RKO (cell line): ENCODE data around the gene HADH.
A peak's percentile ranks its signal among the peaks of the same experiment; 100 is the strongest.
"Not testable (repeated sequence)": the region's sequence is repeated elsewhere in the genome, so short reads cannot be mapped to it uniquely, and the experiment has no call there.

ENCODE experiments used
- DNase-seq: peaks from one replicate; pipeline ENCODE4 v3.0.0-alpha.2; 2016; ENCODE audit warnings: low spot score

HADH gene

DNA sequence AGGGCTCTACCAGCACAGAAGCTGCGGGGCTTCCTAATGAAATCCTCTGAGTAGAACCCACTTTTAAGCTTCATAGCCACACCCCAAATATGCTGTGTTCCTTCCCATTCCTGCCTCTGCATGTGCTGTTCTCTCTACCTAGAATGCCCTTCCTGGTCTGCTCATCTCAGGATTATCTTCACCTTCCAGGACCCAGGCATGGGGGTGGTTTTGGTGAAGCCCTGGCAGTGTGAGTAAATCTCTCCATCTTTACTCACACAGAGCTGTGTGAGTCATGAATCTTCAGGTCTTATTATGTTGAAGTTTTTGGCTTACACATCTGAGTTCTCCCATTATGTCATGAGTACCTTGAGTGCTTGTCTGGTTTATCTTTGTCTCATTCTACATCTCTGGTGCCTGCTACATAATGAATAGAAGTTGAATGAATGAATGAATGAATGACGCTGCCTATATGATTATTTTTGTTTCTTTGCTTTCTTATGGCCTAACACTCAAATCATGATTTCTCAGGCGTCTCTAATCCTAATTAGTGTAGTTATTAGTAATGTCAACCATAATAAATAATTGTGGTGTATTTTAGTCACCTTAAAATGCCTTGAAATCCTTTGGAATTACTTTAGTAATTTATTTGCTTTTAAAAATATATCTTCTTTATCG is 41.9 kb downstream of the HADH start:
- peak; percentile 56 for DNase-seq

DNA sequence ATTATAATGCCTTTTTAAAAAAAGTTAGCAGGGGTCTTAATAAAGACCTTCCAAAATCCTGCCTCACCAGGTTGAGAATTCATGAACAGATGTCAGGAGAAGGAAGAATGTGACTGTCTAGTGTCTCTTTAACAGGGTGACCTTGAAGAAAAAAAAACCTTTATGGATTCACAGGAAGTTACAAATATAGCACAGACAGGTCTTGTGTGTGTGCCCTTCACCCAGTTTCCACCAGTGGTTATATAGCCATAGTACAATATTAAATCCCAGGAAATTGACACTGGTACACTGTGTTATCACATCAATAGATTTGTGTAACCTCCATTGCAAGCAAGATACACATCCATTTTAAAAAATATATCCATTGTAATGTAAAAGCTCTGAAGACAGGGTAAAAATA is 43.7 kb downstream of the HADH start:
- DNase-seq: no peak

DNA sequence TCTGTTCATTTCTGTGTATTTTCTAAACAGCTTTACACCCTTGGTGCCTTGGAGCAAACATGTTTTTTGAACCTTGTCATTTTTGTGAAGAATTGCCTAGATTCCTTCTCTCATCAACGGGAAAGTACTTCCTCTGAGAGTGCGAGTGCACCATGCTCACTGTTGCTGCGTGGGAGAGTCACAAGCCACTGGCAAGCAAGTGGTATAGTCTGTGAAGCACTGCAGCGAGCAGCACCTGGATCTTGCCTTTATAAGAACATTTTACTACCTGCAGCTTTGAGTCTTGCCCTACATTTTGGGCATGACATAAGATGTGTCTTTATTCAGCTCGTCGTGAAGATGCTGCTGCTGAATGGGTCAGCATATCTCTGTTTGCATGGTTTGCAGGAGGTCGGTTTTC is 44.9 kb downstream of the HADH start:
- no peak for DNase-seq

DNA sequence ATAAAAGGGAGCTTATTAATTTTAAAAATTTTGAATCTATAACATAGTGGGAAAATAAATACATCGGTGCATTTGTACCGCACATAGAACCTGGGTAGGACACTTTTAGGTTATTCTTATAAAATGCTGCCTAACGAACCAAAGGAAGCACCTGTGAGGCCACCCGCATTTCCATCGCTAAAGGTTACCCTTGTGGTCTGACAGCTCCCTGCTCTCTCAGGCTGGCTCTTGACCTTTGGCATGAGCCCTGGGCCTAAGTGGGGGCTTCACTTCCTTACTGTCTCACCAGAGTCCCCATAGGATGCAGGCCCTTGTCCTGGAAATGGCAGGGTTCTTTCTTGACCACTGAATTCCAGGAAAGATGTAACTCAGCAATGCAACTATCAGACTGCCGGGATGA is 46.0 kb downstream of the HADH start:
- DNase-seq: no peak

DNA sequence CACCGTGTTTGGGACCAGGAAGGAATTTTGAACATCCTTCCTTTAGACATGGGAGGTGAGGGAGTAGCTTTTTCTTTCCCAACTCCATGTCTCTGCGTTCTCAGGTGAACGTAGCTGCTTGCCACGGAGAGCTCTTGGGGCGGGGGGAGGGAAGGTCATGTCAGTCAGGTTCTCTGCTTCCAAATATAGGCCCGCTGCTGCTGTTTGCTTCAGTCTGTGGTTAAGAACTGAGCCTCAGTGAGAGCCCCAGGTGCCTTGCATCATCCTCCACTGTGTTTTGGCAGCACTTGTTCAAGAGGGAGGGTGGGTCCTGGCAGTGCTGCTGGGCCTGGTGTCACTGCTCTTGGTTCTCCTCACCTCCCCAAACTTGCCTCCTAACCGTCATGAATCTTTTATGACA is 46.5 kb downstream of the HADH start:
- no peak for DNase-seq

DNA sequence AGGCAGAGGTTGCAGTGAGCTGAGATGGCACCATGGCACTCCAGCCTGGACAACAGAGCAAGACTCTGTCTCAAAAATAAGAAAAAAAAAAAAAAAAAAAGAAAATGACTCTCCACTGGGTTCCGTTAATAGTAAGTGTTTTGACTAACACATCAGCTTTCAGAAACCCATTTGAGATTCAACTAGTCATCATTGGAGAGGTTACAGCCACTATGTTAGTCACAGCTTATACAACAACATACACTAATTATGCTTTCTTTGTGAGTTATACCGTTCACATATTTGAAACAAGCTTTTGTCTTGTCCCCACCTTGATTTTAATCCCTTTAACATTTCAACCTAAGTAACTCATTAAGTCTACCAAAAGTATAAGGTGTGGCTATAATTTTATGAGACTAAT is 48.2 kb downstream of the HADH start:
- peak; percentile 27 for DNase-seq

DNA sequence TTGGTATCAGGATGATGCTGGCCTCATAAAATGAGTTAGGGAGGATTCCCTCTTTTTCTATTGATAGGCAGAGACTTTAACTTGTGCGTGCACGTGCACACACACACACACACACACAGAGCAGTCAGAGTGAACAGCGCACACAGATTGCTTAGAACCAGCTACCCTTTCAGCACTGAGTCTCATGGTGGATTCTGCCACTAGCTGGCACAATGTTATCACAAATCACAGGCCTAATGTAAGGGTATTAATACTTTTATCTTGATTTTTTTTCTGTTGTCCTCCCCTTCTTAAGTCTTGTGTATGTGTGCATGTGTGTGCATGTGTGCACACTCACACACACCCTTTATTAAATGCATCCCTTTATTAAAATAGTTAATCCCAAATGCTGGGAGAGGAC is 53.2 kb downstream of the HADH start:
- no peak for DNase-seq

DNA sequence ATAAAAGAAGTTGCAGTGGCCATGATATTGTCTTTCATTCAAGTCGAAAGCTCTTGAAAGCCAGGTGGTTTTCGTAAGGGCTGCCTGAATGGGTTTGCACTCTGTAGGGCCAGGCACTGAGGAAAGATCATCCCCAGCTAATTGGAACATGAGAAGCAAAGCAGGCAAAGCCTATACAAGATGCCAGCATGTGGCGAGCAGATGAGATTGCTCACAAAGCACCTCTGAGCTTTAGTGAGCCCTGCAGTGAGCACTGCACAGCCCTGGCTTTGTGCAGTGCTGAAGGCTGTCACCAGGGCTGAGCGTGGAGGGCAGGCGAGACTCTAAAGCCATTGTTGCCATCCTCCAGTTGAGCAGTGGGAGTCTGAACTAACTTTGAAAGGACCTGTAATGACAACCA is 53.8 kb downstream of the HADH start:
- DNase-seq: no peak

DNA sequence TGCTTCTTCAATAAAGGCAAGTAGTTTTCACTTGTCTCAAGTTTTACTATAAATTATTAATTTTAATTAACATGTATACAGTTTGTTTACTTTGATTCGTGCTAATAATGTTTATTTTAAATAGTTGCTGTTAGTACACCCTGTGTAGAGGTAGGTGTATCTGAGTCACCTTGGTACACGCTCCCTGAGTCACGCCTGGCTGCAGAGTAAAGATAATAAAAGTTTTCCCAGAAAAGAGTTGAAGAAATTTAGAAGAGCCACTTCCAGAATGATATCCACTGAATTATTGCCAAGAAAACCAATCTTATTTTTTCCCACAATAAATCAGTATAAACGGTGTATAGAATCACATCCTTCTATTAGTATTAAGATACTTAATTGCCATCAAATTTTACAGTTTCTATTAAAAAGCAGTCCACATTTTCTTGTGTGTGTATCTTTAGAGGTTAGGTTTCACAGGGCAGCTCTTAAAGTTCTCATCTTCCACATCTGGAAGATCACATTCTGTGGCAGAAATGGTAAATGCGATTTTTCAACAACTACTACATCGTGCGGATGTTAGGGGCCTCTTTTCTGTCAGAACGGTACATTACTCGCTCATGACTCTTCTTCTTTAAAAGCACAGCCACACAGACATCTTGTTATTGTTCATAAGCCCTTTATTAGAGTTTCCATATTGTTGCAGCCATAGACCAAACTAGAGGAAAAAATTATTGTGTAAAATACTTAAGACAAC is 55.4 kb downstream of the HADH start:
- no peak for DNase-seq

DNA sequence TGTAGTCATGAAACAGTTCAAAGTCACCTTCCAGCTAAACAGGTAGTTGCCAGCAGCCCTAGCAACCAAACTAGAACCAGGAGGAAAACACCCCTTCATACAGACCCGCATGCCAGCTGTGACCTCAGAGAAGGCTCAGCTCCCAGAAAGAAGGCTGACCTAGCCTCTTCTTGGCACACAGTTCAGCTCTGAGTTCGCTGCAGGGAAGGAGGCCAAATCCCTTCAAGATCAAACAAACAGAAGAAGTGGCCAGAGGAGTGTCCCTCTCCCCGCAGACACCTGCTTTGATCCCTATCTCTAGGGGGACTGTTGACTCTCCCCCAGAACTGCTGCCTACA is 56.0 kb downstream of the HADH start:
- no peak for DNase-seq

DNA sequence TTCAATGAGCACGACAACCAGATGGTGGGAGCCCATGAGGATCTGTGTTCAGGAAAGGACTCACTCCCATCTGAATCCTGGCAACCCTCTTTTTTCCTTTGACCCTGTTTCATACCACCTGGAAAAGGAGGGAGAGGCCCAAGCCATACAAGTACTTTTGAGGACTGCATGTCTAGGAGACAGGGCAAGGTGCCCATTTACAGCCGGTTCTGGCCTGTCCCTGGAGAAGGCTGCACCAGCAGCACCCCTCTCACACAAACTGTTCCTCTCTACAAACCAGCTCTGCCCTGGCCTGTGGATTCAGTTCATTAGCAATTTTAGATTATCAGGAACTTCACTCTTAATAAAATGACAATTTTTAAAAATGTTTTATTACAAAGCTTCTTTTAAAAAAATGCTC is 57.5 kb downstream of the HADH start:
- no peak for DNase-seq

DNA sequence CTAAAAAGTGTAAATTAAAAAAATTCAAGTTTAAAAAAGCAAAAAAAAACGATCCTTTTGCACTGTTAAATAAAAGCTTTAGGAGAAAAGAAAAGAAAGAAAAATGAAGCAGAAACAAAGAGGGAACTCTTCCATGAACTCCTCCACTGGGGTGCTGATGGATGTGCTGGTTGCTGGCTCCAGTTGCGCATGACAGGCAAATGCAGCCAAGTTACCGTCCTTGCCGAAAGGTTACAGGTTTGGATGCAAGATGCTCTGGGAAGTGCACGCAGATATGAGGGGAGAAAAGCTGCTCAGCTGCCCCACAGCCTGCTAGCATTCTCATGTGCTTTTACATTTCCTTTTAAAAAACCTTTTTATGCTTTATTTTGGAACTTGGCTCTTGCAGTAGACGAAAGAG is 58.5 kb downstream of the HADH start:
- DNase-seq: no peak

DNA sequence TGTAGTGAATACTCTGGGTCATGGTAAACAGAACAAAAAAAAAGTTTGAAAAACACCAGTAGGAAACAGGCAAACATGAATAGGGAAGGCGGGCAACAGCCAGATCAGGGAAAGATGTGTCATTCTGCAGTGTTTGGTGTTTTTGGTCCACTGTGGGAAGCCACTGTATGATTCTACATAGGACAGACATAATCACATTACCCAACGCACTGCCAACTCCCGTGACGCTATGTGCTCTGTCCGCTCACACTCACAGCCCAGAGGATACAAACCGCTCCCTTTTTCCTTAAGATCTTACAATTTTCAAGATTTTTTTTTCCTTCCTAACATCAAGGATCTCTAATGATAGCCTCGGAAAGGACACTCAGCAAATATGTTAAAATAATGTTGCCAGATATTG is 59.3 kb downstream of the HADH start:
- DNase-seq: no peak

DNA sequence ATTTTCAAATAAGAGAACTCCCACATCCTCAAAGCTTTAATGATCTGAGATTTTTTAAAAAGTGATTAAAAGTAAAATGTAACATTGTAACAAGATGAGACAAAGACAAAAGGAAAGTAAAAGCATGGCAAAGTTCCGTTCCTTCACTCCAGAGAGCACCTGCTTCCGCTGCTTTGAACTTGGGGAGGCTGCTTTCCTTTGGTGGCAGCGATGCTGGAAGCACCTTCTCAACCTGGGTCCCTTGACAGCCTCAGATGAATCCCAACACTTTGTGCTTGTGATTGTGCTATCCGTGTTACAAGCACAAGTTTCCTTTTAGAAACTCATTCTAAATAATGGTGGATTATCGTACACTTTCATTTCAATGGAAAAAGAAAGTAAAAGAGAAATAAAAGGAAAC is 59.7 kb downstream of the HADH start:
- no peak for DNase-seq

DNA sequence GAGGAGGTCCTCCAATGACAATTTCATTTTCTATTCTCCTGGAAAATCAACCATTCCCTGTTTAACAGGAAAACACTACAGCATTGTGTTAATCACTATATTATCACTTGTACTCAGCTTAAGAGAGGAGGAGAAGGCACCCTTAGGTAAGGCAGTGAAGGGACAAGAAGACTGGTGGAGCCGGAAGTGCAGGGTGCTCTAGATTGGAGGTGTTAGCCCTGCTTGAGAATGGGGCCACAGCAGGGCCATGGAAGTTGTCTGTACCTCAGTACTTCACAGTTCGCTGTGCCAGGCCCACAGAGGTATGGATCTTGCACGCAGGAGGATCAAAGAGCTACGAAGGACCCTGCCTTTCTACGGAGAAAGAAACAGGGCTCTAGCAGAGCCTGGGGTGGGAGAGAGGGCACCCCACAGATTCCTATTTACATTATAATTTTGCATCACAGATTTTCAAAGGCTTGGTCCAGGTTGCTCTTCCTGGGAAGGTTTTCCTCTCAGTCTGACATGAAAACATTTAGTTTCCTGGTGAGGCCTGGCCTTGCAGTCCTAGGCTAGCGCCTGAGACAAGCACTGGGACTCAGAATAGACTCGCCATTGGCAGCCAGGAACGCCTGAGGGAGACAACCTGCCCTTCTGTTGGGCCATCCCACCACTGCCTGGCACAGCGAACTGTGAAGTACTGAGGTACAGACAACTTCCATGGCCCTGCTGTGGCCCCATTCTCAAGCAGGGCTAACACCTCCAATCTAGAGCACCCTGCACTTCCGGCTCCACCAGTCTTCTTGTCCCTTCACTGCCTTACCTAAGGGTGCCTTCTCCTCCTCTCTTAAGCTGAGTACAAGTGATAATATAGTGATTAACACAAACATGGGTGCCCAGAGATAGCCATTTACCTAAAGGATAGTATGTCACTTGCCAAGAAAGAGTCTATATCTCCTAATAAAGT is 60.8 kb downstream of the HADH start:
- not testable (repeated sequence) for DNase-seq

DNA sequence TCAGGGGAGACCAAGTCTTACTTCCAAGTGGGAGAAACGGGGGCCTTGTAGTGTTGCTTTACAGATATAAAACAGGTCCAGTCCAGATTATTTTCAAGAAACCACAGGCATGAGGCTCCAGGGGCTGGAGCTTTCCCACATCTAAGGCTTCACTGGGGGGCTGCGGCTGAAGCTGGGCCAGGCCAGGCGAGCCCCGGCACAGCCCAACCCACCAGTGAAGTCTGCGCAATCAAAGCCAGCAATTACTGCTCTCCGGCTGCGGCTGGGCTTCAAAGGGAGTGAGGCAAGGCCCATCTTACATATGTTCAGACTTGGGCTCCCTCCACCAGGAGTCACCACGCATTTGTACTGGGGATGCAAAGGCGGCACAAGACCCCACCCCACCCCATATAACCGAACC is 61.7 kb downstream of the HADH start:
- no peak for DNase-seq

DNA sequence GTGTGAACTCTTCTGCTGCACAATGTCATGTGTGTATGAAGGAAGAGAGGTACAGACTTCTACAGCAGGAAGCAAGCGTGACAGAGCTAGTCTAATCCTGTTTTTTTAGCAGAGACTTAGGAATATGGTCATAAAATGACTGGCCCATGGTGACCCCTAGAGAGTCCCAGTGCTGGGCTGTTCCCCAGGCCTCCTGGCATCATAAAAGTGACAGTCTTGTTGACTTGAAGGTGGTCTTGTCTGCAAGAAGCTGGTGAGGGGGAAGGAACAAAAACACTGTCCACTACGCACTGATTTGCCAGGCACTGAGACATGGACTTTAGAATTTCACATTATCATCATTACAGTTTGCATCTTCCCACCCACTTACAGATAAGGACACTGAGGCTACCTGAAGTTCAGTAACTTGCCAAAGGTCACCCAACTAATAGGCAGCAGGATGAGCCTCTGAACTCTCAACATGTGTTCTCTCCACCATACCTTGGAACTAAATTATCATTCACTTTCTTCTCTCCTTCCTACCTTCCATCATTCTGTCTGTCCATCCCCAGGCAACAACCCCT is 63.0 kb downstream of the HADH start:
- DNase-seq: no peak

DNA sequence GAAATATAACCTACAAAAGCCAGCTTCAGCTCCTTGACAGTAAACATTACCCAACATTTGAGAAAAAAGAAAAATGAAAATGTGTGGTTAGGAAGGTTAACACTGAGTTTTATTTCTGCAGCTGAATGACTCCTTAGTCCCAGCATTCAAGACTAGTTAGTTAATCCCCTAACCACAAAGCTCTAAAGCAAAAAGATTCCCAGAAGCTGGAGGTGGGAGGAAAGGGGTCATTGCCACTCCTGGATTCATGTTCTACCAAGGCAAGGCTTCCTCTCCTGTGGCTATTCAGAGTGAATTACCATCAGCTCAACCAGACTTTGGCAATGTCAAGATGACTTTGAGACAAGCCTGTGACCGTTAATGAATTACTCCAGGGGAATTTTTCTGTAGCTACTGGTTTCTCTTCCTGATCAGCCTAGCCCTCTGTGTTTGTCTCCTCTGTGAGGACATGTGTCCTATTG is 63.6 kb downstream of the HADH start:
- DNase-seq: no peak

DNA sequence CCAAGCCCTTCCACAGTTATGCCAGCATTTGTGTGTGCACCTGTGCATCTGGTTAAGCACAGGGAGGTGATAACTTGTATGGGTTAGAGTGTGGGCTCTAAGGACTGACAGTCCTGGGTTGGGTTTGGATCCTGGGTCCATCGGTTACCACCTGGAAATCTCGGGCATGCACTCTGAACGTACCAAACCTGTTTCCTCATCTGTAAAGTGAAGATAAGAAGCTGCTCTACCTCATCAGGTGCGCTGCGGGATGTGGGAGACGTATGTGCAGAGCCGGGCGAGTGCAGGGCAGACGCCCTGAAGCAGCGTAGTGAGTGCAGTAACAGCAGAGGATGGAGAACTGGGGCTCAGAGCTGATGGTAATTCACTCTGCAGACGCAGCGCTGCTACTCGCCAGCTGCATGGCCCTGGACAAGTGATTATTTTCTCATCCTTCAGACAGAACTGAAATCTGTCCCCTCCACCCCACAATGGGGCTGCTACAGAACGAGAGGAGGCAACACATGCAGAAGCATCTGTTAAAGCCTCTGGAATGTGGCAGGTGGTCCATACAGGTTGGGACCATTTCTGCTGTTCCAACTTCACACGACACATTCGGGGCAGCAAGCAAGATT is 64.4 kb downstream of the HADH start:
- DNase-seq: no peak

DNA sequence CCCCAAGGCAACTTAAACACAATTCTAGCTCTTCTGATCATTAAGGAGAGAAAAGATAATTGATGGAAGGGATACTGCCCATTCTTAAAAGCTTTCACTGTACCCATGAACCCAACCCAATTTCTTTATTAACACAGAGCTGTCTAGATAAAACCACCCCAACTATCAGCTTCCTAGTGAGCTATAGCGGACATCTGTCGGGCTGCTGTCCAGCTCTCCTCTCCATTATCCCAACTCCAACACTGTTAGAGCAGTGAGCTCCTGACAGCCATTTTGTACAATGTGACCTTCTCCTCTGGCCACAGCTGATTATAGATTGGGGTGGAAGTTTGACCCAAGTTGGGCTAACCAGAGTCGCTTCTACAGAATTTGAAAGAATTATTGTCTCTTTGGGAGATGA is 66.1 kb downstream of the HADH start:
- DNase-seq: no peak

DNA sequence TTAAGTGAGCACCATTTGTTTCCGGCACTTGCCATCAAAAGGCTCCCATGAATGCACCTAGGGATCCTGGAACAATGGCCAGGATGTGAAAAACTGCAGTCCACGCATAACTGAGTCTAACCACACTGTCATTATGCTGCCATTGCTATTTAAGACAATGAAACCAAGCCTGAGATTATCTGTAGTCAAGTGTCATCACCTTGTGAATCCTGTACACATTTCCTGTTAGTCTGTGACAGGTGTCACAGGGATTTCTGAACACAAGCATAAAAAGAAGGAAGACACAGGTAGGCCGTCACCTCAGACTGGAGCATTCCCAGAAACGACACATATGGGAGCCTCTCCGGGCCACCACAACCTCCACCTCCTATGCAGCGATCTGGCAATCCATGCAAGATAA is 66.7 kb downstream of the HADH start:
- DNase-seq: no peak
